RKO (cell line): ENCODE measurements around the gene FAM25A.
"Not testable (repeated sequence)": the region's sequence is repeated elsewhere in the genome, so short reads cannot be mapped to it uniquely, and the experiment has no call there.

Source experiments
- DNase-seq: peaks from one replicate; pipeline ENCODE4 v3.0.0-alpha.2; 2016; ENCODE audit warnings: low spot score

Gene FAM25A

GRCh38 chr10:87013528-87013927 is 6.6 kb upstream of the FAM25A start:
- DNase-seq = not testable (repeated sequence)

- not testable (repeated sequence) for DNase-seq
These were observed 4.9 kb upstream of the FAM25A start for GRCh38 chr10:87014986-87015716.

- DNase-seq = not testable (repeated sequence)
These were observed 2.0 kb upstream of the FAM25A start for GRCh38 chr10:87018127-87018526.

DNA sequence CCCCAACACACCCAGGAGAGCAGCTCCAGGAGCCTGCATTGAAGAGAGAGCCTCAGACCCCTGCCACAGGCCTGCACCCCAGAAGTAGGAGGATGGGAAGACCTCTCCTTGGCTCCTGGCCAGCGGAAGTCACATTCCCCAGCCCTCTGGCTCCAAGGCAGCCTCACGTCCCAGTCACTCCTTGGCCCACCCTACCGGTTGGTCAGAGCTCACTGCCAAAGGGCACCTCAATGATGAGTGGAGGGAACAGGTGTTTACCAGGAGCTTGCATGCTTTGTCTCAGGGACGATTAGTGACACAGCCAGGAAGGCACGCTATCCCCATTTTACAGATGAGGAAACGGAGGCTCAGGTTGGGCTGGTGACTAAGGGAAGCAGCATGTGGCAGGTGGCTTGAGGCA is 1.0 kb upstream of the FAM25A start:
- not testable (repeated sequence) for DNase-seq

GRCh38 chr10:87019504-87019903 is 590 bp upstream of the FAM25A start:
- not testable (repeated sequence) for DNase-seq

DNA sequence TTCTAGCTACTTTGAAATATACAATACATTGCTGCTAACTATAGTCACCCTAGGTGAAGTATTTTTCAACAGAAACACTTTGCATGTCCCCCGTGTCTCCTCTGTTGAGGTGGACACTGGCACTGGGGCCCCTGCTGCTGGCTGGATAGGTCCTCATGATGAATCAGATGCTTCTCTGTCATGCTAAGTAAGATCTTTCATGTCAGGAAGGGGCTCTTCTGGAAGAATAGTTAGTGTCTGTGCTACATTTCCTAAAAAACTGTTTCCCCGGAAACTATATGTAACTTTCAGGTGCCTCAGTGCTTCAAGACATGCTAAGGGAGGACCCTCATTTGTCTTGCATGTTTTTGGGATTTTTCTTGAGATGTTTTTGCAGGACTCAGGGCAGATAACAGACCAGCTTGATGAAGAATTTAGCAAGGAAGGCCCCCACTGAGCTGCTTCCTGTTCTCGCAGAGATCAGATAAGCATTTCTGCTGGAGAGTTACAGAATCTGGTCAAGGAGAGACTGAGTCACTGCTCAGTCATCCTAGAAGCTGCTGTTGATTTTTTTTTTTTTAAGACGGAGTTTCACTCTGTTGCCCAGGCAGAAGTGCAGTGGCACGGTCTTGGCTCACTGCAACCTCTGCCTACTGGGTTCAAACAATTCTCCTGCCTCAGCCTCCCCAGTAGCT is 5.3 kb downstream of the FAM25A start:
- peak; percentile 88 for DNase-seq

DNA sequence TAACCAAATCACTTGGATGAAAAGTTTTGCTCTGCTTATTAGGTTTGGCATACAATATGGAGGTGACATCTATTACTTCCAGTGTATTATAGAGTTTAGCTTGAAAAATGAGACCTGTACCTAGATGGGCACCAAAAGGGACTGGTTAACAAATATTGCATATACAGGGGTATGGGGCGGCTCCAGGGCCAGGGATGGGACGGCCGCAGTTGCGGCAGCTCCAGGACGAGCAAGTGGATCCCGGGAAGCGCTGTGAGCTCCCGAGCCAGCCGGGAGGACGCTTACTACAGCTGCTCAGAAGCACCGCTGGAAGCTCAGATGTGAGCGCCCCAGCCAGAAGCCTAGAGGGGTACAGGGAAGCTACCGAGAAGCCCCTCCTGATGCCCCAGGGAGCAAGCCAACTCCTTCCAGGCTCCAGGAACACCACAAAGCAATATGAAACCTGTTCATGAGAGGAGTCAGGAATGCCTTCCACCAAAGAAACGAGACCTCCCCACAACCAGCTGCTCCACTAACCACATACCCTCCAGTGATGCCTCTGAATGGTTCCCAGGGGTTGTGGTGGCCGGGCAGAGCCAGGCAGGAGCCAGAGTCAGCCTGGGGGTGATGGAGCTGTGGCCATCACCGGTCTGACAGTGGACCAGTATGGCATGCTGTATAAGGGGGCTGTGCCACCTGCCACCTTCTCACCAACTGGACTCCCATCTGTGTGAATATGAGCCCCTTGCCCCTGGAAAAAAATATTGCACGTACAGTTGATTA is 6.8 kb downstream of the FAM25A start:
- DNase-seq = not testable (repeated sequence)

GRCh38 chr10:87030419-87030818 is 10.3 kb downstream of the FAM25A start:
- not testable (repeated sequence) for DNase-seq

- no peak for DNase-seq
These were observed 11.0 kb downstream of the FAM25A start for GRCh38 chr10:87030912-87031635.

DNA sequence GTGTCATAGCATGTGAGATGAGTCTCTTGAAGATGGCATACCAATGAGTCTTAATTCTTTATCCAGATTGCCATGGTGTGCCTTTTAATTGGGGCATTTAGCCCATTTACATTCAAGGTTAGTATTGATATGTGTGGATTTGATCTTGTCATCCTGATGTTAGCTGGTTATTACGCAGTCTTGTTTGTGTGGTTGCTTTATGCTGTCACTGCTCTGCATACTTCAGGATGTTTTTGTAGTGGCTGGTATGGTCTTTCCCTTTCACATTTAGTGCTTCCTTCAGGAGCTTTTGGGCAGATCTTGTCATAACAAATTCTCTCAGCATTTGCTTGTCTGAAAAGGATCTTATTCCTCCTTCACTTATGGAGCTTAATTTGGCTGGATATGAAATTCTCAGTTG is 16.5 kb downstream of the FAM25A start:
- DNase-seq = no peak

DNA sequence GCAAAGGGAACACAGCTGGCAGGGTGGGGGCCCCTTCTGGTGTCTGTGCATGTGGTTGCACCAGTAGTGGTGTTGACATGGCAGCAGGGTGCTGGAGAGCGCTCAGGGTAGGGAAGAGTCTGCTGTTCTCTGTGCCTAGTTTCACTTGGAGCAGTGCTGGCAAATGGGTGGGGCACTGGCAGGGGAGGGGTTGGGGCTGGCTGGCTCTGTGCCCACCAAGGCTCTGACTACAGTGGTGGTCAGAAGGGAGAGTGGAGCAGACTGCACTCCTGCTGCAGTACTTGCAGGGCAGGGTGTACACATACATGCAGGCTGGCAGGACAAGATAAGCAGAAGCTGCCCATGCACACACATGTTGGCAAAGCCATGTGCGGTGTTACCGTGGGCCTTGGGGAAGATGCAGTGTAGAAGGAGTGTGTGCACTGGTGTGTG is 18.2 kb downstream of the FAM25A start:
- no peak for DNase-seq

GRCh38 chr10:87038786-87039185 is 18.7 kb downstream of the FAM25A start:
- no peak for DNase-seq

DNA sequence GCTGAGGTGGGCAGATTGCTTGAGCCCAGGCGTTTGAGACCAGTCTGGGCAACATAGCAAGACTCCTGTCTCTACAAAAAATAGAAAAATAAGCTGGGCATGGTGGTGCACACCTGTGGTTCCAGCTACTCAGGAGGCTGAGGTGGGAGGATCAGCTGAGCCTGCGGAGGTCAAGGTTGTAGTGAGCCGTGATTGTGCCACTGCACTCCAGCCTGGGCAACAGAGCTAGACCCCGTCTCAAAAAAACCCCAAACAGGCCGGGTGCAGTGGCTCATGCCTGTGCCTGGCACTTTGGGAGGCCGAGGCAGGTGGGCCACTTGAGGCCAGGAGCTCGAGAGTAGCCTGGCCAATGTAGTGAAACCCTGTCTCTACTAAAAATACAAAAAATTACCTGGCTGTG is 23.5 kb downstream of the FAM25A start:
- DNase-seq = not testable (repeated sequence)

GRCh38 chr10:87045434-87045938 is 25.4 kb downstream of the FAM25A start:
- no peak for DNase-seq

GRCh38 chr10:87053111-87053510 is 33.0 kb downstream of the FAM25A start:
- no peak for DNase-seq

- no peak for DNase-seq
These were observed 33.6 kb downstream of the FAM25A start for GRCh38 chr10:87053577-87054181.

GRCh38 chr10:87054373-87055295 is 34.5 kb downstream of the FAM25A start:
- DNase-seq = no peak

- no peak for DNase-seq
These were observed 38.1 kb downstream of the FAM25A start for GRCh38 chr10:87058171-87058570.

GRCh38 chr10:87059401-87059800 is 39.3 kb downstream of the FAM25A start:
- DNase-seq = no peak

DNA sequence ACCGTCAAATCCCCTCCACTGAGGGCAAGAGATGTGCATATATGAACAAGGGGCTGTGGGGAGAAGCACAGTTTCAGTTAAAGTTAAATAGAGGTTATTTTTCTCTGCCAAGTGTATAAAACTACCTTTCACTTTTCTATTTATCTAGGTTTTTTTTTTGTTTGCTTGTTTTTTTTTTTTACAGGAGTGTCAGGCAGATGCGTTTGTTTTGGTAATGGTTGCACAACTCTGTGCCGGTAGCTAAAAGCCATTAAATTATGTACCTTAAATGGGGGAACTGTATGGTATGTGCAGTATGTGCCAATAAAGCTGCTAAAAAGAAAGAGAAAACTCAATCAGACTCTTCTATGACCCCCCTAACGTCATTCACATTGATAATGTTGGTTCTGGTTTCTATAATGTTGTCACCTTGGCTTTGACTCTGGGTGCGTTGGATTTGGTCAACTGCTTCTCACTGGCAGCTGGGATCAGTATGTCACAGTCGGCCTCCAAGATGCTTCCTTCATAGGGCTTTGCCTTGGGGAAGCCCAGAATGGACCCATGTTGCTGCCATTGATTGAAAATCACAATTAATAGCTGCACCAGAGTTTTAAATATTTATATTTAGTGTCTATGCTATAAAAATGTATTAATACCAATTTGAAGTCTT is 40.3 kb downstream of the FAM25A start:
- DNase-seq = no peak
